GM19193 (cell line): Measurements from ENCODE around the gene PAX5.

Source experiments
- POLR2A ChIP-seq: IDR thresholded peaks from 4 replicates; pipeline ENCODE4 v1.6.1; 2011; ENCODE audit not compliant: insufficient read depth, insufficient read length; ENCODE audit errors: extremely low read depth

The PAX5 gene

DNA sequence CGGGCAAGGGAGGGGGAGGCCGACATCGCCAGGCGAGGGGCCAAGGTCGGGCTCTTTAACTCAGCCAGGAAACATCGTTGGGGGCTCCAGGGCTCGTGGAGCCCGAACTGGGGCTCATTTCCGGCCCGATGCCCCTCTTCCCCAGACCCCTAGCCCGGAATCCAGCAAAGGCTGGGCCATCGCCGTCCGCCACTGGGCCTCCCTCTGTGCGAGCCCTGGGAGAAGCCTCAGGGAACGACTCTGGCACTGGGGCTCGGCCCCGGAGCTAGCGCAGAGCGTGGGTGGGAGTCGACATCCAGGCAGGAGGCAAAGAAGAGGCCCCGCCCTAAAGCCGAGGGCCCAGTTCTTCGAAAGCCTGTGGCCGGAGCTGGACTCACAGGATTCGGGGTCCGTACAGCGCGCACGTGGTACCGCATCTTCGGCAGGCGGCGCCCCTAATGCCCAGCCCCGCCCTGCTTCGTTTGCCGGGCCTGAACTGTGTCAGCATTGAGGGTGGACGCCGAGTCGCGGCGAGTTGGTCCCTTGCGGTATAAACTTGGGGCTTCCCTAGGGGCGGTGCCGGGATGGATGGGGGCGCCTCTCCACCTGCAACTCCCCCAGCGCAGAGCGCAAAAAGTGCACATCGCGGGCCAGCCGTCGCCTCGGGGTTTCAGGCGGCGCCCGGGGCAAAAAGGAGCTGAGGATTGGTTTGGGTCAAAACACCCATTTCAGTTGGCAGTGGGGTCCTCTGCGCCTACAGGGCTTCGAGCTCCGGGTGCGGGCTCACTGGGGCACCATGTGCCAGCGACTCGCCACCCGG is 3.6 kb upstream of the PAX5 start:
- peak; percentile 32 for TF ChIP-seq POLR2A

DNA sequence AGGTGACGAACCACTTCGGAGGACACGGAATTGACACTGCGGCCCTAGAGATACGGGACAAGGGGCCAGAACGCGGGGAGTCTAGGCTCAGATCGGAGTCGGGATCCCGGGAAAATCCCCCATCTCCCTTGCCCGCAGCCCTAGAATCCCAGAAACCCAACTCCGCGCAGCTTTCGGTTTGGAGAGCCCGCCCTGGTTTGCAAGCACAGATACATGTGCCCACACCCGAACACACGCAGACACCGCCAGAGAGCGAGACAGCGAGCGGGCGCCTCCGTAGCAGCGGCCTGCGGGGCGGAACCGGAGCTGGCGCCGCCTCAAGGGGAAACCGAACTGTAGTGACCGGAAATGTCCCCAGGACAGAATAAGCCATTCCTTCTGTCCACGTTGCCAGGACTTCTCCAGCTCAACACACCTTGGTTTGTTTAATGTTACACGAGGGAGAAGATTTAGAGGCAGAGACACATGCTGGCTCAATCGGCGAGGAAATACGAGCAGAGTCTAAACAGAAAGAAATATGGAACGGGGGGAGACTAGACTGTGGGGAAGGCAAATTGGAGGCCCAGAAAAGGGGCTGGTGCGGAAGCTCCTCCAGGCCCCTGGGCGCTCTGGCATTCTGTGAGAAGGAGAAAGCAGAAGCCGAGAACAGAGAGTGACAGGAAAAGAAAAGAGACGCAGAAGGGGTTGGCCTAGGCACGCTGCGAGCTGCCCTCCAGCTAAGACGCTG is 2.9 kb upstream of the PAX5 start:
- peak; percentile 76 for TF ChIP-seq POLR2A

DNA sequence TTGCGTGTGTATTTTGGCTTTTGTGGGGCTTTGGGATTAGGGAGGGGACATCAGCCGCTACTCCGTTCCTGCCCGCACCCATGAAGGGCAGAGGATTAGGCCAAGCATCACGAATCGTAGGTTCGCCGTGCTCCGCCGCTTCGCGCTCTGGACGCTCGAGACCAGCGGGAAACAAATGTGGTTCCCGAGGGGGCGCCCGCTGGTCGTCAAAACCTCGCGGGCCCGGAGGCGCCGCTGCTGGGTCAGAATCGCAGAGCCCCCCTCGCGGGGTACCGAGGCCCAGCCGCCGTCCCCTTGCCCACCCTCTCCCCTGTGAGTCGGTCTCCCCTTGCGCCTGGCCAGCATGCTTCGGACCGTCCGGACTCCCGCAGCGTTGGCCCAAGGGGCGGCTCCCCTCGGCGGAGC is 2.3 kb upstream of the PAX5 start:
- no peak for TF ChIP-seq POLR2A

DNA sequence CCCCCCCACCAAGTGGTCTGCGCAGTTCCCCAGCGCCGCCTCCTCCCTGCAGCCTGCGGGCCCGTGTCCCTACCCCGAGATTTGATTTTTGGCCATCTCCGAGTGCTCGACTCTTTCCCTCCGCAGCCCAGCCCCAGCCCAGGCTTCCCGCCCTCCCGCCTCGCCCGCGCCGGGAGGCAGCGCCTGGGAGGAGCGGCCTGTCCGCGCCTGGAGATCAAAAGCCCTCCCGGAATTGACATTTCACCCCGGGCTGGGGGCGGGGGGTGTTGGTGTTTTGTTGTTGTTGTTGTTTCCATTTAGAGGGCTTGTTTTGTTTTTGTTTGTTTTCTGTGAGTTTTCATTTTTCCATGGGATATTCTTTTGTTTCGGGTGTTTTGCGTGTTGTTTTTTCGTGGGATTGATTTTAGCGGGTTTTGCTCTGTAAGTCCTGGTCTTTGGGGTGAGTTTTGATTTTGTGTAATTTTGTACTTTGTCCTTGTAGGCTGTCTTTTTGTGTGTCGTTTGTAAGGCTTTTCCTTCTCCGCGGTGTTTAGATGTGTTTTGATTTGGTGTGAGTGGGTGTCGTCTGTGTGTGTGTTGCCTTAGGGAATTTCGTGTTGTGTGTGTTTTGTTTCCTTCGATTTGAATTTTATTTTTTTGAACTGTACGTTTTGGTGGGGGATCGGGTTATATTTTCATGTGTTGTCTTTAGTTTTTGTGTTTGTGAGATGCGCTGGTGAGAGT is 1.7 kb upstream of the PAX5 start:
- TF ChIP-seq POLR2A = peak; percentile 0

DNA sequence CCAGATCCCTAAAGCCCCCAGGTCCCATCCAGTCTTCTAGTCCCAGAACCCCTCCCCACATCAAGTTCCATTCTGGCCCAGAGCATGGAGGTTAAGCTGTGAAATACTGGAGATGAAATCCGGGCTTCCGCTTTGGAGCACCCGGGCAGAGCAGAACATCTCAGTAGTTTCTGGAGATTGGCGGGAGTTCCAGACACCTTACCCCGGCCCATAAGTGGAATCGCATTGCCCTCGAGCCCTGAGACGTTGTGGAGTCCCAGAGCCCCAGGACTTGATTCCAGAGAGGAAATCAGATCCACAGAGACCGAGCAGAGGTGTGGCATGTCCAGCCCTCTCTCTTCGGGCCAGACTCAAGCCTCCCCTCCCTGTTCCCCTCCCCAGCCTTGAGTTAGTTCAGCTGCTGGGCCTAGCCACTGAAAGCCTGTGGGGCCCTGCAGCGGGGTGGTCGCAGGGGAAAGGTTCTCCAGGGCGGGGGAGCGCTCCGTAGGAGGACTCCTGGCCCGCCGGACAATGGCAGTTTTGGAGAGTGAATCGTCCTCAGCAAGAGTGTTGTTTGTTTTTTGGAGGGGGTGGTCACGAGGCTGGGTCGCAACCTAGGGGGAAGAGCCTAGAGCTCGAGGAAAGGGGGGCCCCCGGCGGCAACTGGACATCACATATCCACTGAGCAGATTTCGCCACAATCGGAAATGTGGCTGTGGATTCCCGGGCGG is 1.0 kb upstream of the PAX5 start:
- peak; percentile 58 for TF ChIP-seq POLR2A

DNA sequence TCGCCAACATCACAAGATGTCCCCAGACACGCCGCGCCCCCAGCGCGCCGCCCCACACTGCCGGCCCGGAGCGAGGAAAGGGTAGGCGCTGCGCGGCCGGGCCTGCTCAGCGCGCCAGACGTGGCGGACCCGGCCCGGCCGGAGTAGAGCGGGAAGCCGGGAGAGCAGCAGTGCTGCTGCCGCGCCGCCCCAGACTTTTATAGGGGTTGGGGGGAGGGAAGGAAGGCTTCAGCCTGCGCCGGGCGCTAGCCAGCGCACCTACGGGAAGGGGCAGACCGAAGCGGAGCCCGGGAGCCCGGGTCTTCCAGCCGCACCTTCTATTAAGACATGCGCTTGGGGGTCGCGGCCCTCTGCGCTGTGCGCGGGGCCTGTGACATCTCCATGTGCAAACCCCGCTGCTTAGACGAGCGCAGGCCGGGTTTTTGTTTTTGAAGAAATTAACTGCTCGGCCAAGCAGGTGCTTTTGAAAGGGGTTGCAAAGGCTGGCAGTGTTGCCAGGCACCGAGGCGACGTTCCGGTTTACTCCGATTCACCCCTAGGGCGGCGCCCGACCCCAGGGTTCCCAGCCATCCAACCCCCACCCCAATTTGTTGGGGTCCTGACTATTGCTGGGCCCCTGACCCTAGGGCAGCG is 353 bp upstream of the PAX5 start:
- TF ChIP-seq POLR2A = peak; percentile 81

DNA sequence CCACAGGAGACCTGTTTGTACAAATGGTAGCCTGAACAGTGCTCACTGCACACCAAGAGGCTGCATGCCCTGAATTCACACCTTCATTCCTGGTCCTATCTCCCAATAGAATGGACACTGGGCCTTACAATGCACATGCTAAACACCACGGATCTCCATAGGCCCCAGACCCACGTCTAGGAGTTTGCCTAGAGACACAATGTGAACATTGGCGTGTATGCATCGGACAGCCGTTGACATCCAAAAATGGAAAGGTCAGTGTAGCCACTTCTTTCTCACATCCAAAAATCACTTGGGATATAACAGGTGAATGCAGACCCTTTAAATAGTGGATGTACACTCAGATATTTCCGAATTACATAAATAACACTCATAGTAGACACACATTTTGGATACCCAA is 927 bp downstream of the PAX5 start:
- TF ChIP-seq POLR2A = no peak

DNA sequence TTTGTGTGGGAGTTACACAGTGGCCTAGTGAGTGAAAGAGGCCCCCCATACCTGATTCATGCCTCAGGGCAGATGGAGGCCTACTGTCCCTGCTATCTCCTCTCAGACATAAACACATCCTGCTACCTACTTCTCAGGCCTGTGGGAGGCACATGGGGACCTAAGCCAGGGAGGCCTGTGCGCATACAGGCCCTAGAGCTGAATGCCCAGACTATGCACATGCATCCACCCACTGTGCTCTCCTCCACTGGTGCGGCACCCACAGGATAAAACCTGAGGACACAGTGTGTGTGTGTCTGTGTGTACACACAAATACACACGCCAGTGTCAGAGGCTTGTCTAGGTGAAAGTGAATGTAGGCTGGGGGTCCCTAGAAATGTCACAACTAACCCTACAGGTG is 1.4 kb downstream of the PAX5 start:
- TF ChIP-seq POLR2A = peak; percentile 46

DNA sequence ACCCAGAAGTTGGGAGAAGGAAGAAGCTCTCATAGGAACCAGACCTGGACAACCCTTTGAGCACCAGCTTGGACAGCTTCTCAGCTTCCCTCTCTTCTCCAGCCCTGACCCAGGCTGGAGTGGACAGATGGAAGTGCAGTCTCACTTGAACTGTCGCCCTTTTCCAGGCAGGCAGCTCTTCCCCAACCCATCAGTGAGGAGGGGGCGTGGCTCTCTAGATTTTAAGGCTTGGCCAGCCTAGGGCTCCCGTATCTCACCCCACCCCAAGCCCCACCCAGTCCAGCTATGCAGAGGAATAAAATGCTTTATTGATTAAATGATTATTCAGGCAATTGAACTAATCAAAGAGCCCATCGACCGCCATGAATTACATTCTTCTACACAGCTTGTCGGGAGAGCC is 2.2 kb downstream of the PAX5 start:
- no peak for TF ChIP-seq POLR2A

DNA sequence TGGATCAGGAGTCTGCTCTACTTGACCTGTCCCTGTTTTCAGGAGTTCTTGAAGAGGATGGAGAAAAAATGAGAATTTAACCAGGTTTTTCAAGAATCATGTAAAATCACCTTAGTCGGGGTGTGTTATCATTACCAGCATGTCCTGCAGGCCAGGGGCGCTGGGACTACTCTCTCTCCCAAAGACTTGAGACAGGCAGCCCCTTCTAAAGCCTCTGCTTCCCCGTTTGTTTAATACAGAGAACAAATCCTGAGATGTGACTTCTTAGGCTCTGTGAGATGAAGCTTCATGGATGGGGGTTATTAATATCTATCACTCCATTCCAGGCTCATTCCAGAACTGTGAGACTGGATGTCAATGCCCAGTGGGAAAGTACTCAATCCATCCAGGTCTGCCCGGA is 3.0 kb downstream of the PAX5 start:
- TF ChIP-seq POLR2A = no peak

DNA sequence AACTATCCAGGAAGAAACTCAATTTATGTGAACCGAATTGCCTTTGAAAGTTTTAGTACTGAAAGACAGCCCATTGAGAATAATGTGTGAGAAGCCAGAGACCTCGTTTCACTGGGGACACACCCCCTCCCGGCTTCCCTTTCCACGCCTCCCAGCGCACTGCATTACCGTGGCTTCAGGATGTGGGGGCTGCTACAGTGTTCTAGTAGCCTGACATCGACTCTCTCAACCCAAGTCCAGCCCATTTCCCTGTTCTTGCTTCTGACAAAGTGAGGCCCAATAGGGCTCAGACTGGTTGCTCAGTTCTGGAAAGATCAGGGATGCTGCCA is 3.5 kb downstream of the PAX5 start:
- no peak for TF ChIP-seq POLR2A

DNA sequence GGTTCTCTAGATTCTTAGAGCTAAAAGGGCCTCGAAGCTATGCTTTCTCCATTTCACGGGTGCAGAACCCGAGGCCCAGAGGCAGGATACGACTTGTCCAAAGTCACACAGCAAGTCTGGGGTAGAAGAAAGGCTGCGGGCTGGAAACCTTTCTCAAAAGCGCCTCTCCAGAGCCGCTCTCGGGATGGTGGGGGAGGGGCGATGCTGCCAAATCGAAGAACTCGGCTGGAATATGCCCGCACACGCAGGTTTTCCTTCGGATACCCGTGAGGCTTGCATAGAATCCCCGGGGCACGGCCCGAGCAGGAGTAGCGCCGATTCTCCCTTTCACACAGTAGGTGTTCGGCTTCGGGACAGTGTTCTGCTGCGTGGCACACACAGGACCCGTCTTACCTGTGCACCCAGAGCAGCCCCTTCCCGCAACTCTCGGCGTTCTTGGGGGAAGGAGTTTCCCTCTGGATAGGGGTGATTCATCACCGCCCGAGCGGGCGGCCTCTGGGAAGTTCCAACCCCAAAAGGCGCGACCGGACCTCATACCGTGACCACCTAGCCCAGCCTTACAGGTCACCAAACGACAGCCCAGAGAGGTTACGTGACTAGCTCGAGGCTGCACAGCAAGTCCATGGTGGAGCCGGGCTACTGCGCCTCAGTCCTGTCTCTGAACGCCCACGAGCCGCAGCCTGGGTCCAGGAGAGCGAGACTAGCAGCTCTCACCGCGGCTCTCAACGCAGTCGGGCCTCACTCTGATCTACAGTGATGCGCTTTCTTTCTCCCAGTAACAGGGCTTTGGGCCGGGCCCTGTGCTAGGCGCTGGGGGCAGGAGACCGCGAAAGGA is 4.1 kb downstream of the PAX5 start:
- no peak for TF ChIP-seq POLR2A

DNA sequence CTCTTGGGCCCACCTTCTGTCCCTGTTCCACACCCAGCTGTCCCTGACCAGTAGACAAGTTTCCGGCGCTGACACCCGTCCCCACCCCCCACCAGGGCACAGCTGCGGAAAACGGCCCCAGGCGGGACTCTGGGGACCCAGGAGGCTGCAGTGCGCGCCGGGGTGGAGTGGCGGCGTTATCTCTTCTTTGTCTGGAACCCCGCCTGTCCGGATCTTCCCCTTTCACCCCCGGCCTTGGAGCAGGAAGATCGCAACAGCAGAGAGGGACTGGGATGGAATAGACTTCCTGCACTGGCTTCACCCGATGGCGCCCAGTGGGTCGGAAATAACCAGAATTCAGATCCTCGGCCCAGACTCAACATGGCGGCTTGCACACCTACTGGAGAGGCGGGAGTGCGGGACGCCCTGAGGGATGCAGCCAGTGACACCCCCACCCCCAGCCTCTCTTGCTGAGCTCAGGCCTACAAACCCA is 4.7 kb downstream of the PAX5 start:
- TF ChIP-seq POLR2A = peak; percentile 19
